Spleen (tissue), 11 donors: ENCODE measurements around the gene SLC2A11. TPM values are rescaled to one million over a fixed set of nuclear protein-coding genes. Genes with fewer than 3 reads are reported as not detected.

Source experiments
- DNase-seq: peaks from one replicate; pipeline ENCODE4 v3.0.0-alpha.2; 2020
- H3K27ac ChIP-seq, 8 donors: fragments of 200-600 bp; sonication (generic) in 7 of 8; 1 replicate in 4 of 8; 2 replicates in 4 of 8; pipeline versions ENCODE4 v1.5.0 to v1.8.0; 2016 to 2021; ENCODE audit warnings: inconsistent platforms in 4 of 8, mild to moderate bottlenecking in 4 of 8, moderate library complexity in 1 of 8
- H3K27me3 ChIP-seq, 7 donors: fragments of 200-600 bp; sonication (generic) in 6 of 7; replicated peaks in 1 of 7; 1 replicate in 4 of 7; 2 replicates in 3 of 7; pipeline versions ENCODE4 v1.5.0 to v1.8.0; 2016 to 2021; ENCODE audit warnings: inconsistent platforms in 3 of 7, mild to moderate bottlenecking in 1 of 7
- H3K36me3 ChIP-seq, 6 donors: fragments of 200-600 bp; sonication (generic) in 5 of 6; 1 replicate in 4 of 6; 2 replicates in 2 of 6; pipeline versions ENCODE4 v1.5.0 to v1.8.0; 2016 to 2021; ENCODE audit warnings: inconsistent platforms in 2 of 6
- H3K4me1 ChIP-seq, 6 donors: fragments of 200-600 bp; sonication (generic) in 5 of 6; 1 replicate in 3 of 6; 2 replicates in 3 of 6; pipeline versions ENCODE4 v1.5.0 to v1.8.0; 2016 to 2021; ENCODE audit warnings: inconsistent platforms in 3 of 6
- H3K4me3 ChIP-seq, 8 donors: fragments of 200-600 bp; sonication (generic) in 7 of 8; 1 replicate in 4 of 8; 2 replicates in 4 of 8; pipeline versions ENCODE4 v1.5.0 to v1.8.0; 2016 to 2021; ENCODE audit warnings: inconsistent platforms in 4 of 8, mild to moderate bottlenecking in 4 of 8, moderate library complexity in 2 of 8
- H3K9me3 ChIP-seq, 8 donors: fragments of 200-600 bp; sonication (generic) in 7 of 8; 1 replicate in 4 of 8; 2 replicates in 4 of 8; pipeline versions ENCODE4 v1.5.0 to v1.8.0; 2016 to 2021; ENCODE audit warnings: inconsistent platforms in 4 of 8
- POLR2A ChIP-seq, 3 donors: fragments of 450-650 bp; IDR thresholded peaks; one replicate each; pipeline ENCODE4 v1.5.1; 2017; ENCODE audit warnings: antibody characterized with exemption in 3 of 3, mild to moderate bottlenecking in 1 of 3
- POLR2AphosphoS5 ChIP-seq, 3 donors: sonication (generic); formaldehyde crosslinking; IDR thresholded peaks; one replicate each; pipeline ENCODE4 v1.5.1; 2017; ENCODE audit warnings: antibody characterized with exemption in 3 of 3
- WGBS, 5 donors: extraction: QIAGEN DNeasy Blood & Tissue Kit in 3 of 5; methylation state at CpG; one replicate each; pipeline versions ENCODE4 v1.1.5 to v1.1.7; 2013 to 2018; 5-methylcytosine and 5-hydroxymethylcytosine counted together
- intact Hi-C: fragments of 100-400 bp; cut with DNase I; formaldehyde crosslinking; loops from one replicate; pipeline ENCODE4 v1.15.0; 2023; ENCODE audit warnings: low total_unique reads
- polyA plus RNA-seq, 3 donors: library from polyadenylated mRNA; stranded (reverse); fragments of 200-250 nt; gene quantifications; one replicate each; pipeline ENCODE4 v1.2.1, GENCODE V29; 2013
- total RNA-seq, 7 donors: library from RNA; depleted of rRNA in 3 of 7; stranded (reverse); fragments of >200 nt in 3 of 7; fragmentation: NEBNext Ultra II Directional in 4 of 7; extraction: Animal tissue kit (Norgen Biotek cat#: 25700) in 4 of 7; gene quantifications; one replicate each; pipeline versions ENCODE4 v1.1.0 to v1.2.1, GENCODE V29; 2016 to 2021
- TF ChIP-seq, protein P1 (sequence below), 11 experiments: fragments of 200-600 bp in 7 of 11; fragments of 450-650 bp in 4 of 11; sonication (generic) in 4 of 11; IDR thresholded peaks in 8 of 11; conservative IDR thresholded peaks in 3 of 11; 1 replicate in 7 of 11; 2 replicates in 4 of 11; pipeline versions ENCODE4 v1.4.0 to v1.8.0; 2016 to 2021; ENCODE audit warnings: antibody characterized with exemption in 11 of 11, inconsistent platforms in 4 of 11, mild to moderate bottlenecking in 1 of 11
- donor health status: healthy with polysubstance abuse.
- donor health status: DM: no; HTN: no; CAD: no; lungs with moderate emphysema.
- donor health status: DM: no; HTN: no; CAD: no.
- donor health status: Bipolar disorder and iron deficiency.
- donor health status: healthy.
- donor health status: DM: no; HTN: no; CAD: no.
- donor health status: DM: yes; HTN: yes; CAD: no.

Gene SLC2A11
- total and polyA plus RNA-seq, 10 donors = 12.0 to 23.5 (median 16.5) TPM

DNA sequence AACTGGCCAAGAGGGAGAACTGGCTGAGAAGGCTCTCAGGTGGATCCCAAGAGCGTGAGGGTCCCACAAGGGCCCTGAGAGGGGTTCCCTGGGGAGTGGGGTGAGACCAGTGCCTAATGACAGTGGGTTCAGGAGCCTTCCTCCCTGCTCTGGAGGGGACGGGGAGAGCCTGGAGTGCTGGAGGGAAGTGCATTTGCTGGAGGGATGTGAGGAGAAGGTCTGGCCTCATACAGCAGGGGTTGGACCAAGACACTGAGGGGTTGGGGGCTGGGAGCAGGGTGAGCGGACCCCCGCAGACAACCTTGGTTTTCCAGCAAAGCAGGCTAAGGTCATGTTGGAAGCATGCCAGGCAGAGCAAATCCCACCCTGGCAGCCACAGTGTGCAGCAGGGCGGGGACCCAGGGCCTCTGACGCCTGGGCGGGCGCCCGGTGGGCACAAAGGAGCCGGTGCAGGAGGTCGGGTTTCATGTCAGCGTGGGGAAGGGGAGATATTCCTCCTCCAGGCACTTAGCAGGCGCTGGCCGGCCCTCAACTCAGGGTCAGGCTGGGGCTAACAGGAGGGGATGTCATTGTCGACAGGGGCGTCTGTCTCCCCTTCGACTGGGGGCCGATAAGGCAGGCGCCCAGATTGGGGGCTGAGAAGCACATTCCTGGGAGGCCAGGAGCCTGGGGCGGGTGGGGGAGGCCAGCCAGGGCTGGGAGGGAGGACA is 15.8 kb upstream of the SLC2A11 start:
- H3K36me3 ChIP-seq = peaks cover 0 to 3% (median 0%) of the 10 kb centered on the region in 6 donors
- H3K4me1 ChIP-seq = peaks cover 33 to 69% (median 65%) of the 10 kb centered on the region in 6 donors
- TF ChIP-seq, protein P1, sequence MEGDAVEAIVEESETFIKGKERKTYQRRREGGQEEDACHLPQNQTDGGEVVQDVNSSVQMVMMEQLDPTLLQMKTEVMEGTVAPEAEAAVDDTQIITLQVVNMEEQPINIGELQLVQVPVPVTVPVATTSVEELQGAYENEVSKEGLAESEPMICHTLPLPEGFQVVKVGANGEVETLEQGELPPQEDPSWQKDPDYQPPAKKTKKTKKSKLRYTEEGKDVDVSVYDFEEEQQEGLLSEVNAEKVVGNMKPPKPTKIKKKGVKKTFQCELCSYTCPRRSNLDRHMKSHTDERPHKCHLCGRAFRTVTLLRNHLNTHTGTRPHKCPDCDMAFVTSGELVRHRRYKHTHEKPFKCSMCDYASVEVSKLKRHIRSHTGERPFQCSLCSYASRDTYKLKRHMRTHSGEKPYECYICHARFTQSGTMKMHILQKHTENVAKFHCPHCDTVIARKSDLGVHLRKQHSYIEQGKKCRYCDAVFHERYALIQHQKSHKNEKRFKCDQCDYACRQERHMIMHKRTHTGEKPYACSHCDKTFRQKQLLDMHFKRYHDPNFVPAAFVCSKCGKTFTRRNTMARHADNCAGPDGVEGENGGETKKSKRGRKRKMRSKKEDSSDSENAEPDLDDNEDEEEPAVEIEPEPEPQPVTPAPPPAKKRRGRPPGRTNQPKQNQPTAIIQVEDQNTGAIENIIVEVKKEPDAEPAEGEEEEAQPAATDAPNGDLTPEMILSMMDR (IDR thresholded peaks at IDR 0.05 in 8 of 11, conservative IDR thresholded peaks at IDR 0.05 in 3 of 11) = no peak
- TF ChIP-seq POLR2AphosphoS5 (IDR thresholded peaks at IDR 0.05) = no peak
- TF ChIP-seq POLR2A (IDR thresholded peaks at IDR 0.05) = no peak
- intact Hi-C loops = no loop called here
- H3K9me3 ChIP-seq = no peaks in the 10 kb centered on the region
- H3K4me3 ChIP-seq = no peak overlapping the region
- H3K27me3 ChIP-seq = no peaks in the 10 kb centered on the region
- no peak for DNase-seq
- 84 to 89% (median 87%) methylated on average over 18 to 20 of the region's 20 CpGs for WGBS, 5 donors
- no peak overlapping the region for H3K27ac ChIP-seq

DNA sequence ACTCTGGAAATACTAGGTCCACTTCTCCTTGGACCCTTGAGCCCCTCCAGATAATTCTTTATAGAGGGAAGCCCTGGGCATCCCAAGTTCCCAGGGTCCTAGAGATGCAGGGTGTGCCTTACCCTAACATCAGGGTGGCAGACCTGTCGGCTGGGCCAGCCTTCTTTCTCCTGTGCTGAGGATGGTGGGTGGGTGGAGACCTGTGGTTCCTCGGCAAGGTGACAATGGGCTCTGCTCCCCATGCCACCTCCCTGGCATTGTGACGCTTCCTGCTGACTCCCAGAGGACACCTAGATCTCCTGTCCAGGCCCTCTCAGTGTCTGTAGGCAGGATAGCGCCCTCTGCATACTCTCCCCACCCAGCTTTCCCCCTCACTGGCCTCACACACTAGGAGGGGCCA is 15.1 kb upstream of the SLC2A11 start:
- TF ChIP-seq POLR2AphosphoS5 (IDR thresholded peaks at IDR 0.05) = no peak
- TF ChIP-seq, protein P1 (IDR thresholded peaks at IDR 0.05 in 8 of 11, conservative IDR thresholded peaks at IDR 0.05 in 3 of 11) = no peak
- TF ChIP-seq POLR2A (IDR thresholded peaks at IDR 0.05) = no peak
- Histone ChIP-seq H3K4me1 (peaks cover 33 to 64% (median 59%) of the 10 kb centered on the region in 6 donors), H3K4me3 (no peak overlapping the region), H3K27ac (no peak overlapping the region), H3K36me3 (no peaks in the 10 kb centered on the region), H3K27me3 (no peaks in the 10 kb centered on the region), H3K9me3 (no peaks in the 10 kb centered on the region)
- no peak for DNase-seq
- intact Hi-C loops = no loop called here
- WGBS, 5 donors = 68 to 81% (median 72%) methylated on average over 4 of the region's 4 CpGs

DNA sequence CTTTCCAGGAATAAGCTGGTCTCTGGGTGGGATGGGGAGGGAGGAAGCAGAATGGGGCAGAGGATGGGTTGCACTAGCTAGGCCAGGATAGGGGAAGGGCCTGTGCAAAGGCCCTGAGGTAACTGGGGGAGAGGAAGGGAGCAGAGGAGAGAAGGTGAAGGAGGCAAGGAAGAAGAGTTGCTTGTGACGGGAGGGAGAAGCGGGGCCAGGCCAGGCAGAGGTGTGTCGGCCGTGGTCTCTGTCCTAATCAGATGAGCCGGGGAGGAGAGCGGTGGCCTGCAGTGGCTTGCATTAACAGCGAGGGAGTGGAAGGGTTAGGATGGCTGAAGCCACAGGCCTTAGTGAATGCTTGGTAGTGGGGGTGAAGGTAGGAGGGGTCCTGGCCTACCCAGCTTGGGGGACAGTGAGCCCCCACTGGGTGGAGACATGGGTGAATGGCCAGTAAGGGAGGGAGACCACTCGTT is 12.9 kb upstream of the SLC2A11 start:
- DNase-seq = no peak
- H3K4me1 ChIP-seq = peaks cover 33 to 64% (median 47%) of the 10 kb centered on the region in 6 donors
- 68 to 72% (median 69%) methylated on average over 8 of the region's 8 CpGs for WGBS, 5 donors
- H3K9me3 ChIP-seq = no peaks in the 10 kb centered on the region
- TF ChIP-seq POLR2A (IDR thresholded peaks at IDR 0.05) (no peak), POLR2AphosphoS5 (IDR thresholded peaks at IDR 0.05) (no peak)
- TF ChIP-seq, protein P1 (IDR thresholded peaks at IDR 0.05 in 8 of 11, conservative IDR thresholded peaks at IDR 0.05 in 3 of 11) = no peak
- peak overlapping the region in 4 of 8 donors; percentile 24 to 77 (median 52) for H3K27ac ChIP-seq
- peak overlapping the region in 1 of 8 donors; percentile 23 for H3K4me3 ChIP-seq
- H3K36me3 ChIP-seq = no peaks in the 10 kb centered on the region
- H3K27me3 ChIP-seq = peaks cover 0 to 2% (median 0%) of the 10 kb centered on the region in 7 donors
- intact Hi-C loops = loop anchor here (5.0 kb wide), 2 partner anchors 72 to 302 kb away; partner anchors contain the start of gene MMP11
